Measurements from ENCODE around the gene ZXDC.

ZXDC gene

DNA sequence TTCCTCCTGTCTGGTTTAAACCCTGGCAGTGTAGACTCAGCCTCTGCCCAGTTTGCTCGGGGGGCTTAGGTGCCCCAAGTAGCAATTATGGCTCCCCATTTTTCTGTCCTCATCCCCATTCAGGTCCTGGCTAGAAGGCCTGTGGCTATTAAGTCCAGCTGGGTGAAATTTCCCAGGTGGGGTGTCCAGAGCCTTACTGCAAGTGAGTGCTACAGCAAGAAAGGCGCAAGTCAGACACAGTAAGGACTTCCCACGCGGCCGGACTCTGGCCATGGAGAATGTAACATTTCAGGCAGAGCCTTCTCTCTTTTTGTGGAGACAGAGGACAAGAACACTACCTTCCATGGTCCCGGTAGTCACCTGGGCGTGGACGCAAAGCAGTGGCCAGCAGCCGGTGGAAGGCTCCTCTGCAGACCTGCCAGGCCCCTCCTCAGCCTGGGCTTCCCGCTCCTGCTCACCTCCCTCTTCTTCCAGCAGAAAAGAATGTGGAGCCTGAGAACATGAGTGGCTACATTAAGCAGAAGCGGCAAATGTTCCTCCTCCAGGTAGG, 57.6 kb downstream of the ZXDC start:
- DNase-seq (ENCODE audit: low read depth in 2 of 2), result no peak

DNA sequence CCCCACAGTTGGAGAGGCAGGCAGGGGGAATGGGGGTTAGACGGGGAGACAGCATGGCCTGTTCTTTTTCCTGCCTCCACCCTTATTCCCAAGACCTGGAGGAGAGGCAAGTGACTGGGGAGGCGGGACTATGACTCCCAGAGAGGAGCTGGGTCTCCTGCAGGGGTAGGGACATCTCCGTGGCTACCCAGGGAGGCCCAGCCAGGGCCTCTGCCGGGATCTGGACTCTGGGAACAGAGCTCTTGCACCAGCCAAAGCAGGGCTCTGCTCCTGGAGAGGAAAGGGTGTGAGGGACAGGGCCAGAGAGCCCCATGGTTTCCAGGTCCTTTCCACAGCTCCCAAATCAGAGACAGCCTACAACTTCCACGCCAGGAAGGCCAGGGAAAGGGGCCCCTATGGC, 58.2 kb downstream of the ZXDC start:
- DNase-seq (ENCODE audit: low read depth in 2 of 2), result no peak

DNA sequence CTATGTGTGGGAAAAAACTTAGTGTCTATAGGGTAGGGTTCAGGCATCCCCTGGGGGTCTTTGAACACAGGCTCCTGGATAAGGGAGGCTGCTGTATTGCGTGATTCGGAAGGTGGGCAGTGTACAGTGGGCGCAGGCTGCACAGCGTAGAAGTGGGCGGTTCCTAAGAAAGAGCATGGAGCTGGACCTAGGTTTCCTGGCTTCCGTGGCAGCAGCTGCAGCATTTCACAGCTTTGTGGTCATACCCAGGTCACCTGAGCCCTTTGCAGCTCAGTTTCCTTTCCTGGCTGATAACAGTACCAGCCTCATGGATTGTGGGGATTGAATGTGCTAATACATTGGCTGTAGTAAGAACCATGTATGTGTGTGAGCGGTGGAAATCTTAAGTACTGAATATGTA, 58.7 kb downstream of the ZXDC start:
- no peak for DNase-seq (ENCODE audit: low read depth in 2 of 2)

DNA sequence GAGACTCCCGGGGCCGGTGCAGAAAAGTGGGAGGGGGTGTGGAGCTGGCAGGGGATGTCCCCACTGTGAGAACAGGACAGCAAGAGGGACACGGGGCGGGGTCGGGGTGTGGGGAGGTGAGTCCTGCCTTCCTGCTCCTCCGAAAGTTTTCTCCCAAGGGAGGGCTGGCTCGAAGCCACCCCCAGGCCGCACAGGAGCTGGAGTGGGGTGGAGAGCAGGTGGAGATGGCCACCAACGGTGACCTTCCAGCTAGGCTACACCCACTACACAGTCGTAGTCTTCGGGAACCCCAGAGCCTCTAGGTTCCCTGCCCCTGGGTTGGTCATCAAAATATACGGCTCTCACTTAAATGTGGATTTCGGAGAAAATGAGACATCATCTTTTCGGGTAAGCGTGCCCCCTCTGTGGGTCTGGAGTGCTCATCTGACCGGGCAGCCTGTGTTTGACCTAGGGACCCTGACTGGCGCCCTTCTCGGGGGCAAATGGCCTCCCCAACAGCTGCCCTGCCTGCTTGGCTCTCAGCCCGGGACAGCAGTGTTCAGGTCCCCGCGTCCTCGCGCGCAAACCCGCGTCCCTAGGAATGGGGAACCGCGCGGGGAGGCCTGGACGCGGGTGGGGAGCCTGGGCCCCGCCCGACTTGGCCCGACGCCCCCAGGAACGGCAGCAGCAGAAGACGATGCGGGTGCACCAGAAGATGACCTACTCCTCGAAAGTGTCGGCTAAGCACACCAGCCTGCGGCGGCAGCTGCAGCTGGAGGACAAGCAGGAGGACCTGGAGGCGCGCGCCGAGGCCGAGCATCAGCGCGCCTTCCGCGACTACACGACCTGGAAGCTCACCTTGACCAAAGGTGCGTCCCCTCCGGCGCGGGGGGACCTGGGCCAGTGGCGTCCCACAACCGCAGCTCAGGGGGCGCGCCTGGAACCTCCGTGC, 59.8 kb downstream of the ZXDC start:
- no peak for DNase-seq (ENCODE audit: low read depth in 2 of 2)

DNA sequence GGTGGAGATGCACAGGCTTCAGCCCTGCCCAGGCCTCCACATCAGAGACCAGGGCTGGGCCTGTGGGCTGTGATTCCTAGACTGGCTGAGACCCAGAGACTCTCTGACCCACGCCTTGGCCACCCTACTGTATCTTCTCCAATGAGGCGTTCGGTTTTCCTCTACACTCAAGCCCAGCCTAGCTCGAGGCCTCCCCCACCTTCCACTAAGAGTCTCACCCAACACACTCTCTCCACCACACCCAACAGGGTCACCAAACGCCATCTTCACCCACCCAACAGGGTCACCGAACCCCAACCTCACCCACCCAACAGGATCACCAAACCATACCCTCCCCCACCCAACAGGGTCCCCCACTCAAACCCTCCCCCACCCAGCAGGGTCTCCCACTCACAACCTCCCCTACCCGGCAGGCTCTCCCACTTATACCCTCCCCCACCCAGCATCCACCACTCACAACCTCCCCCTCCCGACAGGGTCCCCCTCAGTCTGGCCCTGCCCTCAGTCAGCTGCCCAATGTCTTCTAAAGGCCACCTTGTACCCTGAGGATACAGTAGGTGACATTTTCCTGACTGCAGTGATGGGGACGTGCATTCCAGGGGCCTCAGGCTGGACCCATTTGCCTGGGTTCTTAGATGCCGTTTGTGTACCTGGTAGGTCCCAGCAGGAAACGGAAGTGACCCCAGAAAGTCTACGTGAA, 60.6 kb downstream of the ZXDC start:
- DNase-seq (ENCODE audit: low read depth in 2 of 2), result no peak

DNA sequence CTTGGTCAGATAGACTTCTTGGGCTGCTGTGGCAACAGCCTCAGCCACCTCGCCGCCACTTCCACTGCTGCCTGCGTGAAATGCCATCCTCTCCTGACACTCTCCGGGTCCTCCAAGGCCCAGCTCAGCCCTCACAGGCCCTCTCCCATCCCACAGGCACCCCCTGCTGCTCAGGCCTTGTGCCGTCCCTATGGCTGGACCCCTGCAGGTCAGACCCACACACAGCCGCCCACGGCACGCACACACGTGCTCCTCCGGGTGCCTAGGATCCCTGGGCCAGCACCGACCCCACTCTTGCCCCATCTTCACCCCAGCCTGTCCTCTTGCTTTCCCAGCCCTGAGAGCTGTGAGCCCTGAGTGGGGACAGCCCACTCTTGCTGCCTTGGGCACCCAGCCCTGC, 61.3 kb downstream of the ZXDC start:
- no peak for DNase-seq (ENCODE audit: low read depth in 2 of 2)

DNA sequence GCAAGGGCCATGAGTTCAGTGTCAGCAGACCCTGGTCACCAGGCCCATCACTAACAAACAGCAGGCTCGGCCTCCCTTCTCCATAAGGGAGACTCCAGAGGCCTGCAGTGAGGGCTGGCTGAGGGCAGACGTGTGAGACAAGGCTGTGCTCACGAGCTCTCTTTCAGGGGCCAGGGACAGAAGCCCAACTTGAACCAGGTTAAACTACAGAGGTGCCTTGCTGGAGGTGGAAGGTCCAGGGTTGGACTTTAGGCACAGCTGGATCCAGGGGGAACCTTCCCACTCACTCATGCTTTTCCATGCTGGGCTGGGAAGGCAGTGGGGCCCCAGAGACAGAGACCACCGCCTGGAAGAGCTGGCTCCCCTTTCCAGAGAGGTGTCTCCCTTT, 62.0 kb downstream of the ZXDC start:
- no peak for DNase-seq (ENCODE audit: low read depth in 2 of 2)

DNA sequence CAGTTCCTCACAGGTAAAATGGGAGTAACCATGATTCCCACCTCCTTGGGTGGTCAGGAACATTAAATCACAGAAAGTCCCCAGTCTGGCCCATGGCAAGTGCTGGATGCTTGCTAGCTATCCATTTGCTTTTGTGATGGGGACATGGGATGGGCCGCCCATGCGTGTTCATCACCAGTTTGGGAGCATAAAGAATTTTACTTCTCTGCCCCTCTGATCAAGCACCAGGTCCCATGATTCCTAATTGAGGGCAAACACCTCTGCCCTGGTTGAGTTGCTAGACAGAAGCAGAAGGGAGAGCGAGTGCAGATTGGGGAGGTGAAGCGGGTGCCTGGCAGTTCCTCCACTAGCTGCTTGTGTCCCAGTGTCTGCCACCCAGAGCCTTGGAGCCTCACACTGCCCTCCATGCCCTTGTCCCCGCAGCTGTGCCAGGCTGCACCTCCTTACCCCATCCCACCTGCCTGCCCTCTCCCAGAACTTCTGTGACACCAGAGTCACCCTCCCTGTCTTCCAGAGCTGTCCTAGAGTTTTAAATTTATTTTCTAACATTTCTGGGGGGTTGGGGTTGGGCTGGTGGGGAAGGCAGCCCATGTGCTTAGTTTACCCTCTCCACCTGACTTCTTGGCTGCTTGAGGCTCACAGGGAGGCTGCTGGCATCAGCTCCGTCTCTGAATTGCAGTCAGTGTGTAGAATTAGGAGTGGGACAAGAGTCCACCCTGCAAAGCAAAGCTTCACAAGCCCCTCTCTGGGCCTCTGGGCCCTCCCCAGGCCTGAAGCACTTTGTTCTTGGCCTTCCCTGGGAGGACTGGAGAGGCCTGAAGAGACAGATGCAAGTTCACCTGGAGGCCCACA, 62.6 kb downstream of the ZXDC start:
- no peak for DNase-seq (ENCODE audit: low read depth in 2 of 2)

DNA sequence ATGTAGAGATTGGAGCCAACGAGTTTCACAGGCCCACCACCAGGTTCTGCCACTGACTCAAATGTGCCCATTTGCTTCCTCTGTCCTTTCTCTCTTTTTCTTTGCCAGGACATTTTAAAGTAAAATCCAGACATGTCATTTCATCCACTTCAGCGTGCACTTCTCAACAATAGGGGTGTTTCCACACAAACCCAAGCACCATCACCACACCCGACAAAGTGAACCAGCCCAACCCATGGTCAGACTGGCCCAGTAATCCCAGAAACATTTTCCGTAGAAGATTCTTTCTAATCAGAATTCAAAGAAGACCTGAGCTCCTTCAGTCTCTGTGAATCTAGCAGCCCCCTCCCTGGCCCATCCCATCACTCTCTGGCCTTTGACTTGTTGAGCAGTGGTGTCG, 67.6 kb downstream of the ZXDC start:
- DNase-seq (ENCODE audit: low read depth in 2 of 2), result no peak

DNA sequence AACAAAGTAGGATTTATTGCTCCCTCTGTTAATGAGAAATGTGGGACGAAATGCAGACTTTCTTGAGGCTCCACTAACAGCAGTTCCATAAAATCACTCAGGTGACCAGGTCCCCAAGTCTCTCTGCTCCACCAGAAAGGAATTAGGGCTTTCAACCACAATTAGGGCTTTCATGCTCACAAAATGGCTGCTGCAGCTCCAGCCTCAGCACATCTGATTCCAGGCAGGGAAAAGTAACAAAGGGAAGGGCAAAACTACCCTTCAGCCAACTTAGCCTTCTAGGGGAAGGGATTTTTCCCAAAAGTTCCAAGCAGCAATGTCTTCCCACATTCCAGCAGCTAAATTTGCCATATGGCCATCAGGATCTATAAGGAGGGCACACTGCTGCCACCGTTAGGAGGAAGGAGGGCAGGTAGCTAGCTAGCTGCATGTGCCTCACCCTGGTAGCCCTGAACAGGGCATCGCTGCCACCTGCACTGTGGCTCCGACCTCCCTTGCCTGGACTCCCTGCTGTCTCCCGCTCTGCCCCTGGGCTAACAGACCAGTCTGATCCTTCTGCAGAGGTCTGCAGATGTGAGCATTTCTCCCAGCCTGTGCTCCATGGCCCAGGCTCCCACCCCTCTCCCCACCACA, 68.2 kb downstream of the ZXDC start:
- no peak for DNase-seq (ENCODE audit: low read depth in 2 of 2)

DNA sequence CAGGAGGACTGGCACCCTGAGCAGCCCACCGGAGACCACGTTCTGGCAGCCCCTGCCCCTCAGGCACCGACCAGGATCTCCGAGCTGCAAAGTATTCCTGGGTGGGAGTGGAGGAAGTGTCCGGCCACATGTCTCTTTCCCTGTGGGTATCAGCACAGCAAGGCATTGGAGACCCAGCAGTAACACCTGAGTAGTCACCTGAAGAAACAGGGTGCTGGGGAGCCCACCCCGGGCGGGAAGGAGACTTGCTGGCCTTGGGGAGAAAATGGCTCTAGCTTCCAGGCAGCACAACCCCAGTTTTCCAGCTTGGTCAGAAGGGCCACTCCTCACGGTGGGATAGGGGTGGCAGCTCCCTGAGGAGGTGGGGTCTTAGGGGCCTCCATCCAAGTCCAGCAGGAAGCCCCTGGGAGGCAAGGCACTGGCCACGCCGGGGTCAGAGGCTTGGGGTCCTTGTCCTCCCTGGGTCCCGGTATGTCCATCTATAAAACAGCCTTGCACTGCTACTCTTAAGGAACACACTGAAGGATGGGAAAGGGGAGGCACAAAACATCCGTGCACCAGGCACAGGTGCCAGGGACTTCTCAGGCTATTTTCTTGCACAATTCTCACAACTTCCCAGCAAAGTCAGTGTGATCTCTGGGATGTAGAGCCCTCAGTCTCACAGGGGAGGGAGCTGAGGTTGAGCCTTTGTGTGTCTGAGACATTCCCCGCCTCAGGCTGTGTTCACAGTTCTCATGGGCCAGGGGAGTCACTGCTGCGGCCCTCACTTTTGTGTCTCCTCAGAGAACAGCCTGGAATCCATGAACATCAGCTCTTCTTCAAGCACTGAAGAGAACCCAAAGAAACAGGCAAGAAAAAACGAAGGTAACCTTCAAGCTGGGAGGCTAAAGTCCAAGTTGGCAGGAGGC, 69.0 kb downstream of the ZXDC start:
- no peak for DNase-seq (ENCODE audit: low read depth in 2 of 2)

DNA sequence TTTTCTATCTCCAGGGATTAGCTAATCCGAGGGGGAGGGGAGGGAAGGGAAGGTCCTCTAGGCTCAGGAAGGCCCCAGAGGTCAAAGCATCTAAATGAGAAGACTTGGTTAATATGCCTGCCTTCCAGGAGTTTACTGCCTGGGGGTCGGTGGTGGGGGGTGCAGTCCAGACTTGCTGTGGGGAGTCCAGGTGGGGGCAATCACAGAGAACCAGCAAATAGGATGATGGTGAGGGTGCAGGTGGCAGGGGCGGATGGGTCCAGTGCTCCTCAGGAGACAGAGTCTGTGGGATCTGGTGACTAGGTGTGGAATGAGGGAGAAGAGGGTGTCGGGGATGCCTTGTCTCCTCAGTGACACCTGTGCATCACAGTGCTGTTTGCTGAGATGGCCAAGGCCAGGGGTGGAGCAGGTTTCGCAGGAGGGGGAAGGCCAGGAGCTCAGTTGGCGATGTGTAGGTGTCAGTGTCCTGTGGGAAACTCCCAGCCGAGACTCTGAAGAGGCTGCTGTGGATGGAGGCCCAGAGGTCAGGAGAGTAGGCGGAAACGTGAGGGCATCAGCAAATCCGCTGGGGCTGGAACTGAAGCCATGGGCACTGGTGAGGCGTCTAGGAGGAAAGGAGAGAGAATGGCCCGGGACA, 72.9 kb downstream of the ZXDC start:
- DNase-seq (ENCODE audit: low read depth in 2 of 2), result no peak

DNA sequence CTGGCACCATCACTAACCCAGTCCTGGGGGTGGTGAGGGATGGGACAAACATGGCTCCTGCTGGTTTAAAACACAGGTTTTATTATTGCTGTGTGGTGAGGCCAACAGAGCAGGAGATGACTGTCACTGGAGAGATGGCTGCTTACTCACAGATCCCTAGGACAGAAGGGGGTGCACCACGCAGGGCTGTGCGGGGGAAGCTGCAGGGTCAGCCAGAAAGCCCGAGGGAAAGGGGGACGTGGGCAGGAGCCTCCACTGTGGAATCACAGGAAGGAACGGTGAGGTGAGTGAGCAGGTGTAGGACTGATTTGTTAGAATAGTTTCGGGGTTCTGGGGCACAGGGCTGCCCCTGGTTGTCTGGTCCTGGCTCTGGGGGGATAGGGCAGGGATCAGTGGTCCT, 73.5 kb downstream of the ZXDC start:
- DNase-seq (ENCODE audit: low read depth in 2 of 2), result no peak

DNA sequence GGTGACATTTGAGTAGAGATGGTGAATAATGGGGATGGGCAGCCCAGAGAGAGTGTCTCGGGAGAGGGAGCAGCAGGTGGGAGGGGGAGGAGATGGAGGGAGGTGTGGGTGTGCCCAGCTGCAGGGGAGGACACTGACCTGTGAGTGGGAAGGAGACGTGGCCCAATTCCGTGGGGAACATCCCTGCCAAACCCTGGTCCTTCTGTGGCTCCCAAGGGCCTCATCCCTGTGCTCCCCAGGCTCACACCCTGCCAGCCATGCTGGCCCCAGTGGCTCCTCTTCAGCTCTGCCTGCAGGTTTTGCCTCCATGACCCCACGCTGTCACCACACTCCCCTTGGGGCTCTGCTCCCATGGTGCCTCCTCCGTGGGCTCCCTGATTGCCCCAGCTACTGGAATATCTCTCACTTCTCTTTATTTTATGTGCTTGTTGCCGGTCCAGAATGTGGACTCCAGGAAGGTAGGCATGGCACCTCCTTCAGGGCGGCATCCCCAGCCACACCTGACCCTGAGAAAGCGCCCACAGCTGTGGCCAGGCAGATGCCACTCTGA, 74.0 kb downstream of the ZXDC start:
- DNase-seq (ENCODE audit: low read depth in 2 of 2), result no peak

DNA sequence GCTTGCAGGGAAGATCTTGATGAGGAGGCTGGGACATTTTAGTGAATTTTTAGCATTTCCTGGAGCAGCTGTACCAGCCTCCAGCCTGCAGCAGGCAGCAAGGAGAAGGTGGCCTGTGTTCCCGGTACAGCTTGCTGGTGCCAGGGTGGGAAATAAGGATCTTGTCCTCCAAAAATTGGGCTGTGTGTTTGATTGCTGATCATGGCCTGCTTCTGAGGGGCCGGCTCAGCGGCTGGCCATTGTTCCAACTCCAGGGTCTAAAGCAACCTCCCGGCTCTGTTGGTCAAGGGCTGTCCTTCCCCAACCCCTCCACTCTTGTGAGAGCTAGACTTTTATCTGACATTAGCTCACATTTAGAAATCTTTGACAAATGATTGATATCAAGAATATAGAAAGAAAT, 75.9 kb downstream of the ZXDC start:
- DNase-seq (ENCODE audit: low read depth in 2 of 2), result no peak

DNA sequence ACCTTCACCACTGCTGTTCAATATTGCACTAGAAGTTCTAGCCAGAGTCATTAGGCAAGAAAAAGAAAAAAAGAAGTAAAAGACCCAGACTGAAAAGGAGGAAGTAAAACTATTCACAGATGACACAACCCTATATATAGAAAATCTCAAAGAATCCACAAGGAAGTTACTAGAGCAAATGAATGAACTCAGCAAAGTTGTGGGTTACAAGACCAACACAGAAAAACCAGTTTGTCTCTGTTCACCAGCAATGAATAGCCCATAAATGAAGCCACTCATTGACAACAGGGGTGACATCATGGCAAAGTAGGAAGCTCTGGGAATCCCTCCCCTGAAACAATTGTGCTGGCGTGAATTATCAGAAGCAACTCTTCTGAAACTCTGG, 76.3 kb downstream of the ZXDC start:
- no peak for DNase-seq (ENCODE audit: low read depth in 2 of 2)

DNA sequence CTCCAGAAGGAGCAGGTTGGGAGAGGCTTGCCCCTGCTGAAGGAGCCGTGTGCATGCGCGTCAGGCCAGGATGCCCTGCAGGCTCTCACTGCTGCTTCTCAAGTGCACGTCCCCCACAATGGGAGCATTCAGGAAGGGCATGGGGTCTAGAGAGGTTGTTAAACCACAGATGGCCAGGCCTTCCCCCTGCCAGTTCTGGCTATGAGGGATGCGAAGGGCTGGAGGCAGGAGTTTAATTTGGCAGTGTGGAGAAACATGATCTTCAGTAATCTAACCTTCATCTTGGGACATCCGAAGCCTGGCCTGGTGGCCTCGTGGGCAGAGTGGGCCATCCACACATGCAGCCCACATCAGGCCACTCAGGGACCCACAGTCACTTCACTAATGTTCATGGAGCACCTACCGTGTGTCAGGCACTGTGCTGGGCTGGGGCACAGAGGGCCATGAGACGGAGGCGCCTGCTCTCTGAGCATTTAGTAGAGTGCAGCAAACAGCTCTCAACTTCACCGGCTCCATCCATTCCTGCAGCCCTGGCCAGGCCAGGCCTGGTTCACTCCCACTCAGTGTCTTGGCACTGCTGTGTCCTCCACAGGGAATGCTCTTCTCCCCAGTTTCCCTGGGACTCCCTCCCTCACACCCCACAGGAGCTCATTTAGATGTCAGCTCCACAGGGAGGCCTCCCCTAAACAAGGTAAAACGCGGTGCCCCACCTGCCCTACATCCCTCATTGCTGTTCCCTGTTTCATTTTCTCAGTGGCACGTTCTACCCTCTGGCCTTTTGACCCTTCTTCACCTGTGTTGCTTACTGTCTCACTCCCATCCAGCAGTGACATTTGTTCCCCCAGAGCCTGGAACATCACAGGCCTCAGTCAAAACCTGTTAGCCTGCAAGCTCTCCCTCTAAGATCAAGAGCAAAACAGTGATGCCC, 77.0 kb downstream of the ZXDC start:
- no peak for DNase-seq (ENCODE audit: low read depth in 2 of 2)

DNA sequence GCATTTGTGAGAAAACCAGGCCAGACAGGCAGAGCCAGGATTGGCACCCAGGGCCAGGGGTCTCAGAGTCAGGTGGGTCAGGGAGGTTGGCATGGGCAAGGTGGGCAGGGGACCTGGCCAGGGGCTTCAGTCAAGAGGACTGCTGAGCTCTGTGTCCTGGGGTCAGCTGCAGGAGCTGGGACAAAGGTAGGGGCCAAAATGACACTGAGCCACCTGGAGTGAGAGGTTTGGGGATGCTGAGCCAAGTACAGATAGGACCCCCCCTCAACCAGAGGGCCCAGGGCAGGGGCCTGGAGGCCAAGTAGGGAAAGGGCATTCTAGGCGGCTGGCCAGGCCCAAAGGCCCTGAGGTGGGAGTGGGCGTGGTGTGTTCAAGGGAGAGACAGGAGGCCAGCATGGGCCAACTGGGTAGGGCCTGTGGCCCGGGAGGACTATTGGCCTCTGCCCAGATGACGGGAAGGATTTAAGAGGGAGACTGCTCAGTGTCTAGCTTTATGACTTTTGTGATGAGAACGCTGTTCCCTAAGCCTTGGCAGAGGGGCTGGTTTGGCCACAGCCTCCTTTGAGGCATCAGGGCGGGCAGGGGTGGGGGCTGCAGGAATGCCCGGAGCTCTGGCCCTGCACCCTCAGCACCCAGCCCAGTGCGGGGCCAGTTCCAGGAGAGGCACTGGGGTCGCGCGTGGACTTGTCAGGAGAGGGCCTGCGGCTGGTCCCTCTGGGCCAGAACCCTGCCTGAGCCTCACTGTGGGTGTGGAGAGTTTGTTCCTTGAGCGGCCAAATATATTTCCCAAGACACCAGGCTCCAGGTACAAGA, 77.9 kb downstream of the ZXDC start:
- no peak for DNase-seq (ENCODE audit: low read depth in 2 of 2)

Data from fibroblast of skin of left quadriceps (primary cell).